ENCODE data around the gene ITIH5. TPM values are rescaled to one million over a fixed set of nuclear protein-coding genes. Genes with fewer than 3 reads are reported as not detected.

ITIH5 gene
- total and polyA plus RNA-seq, 2 of the 13 experiments (the other 11 are each of a cell fraction or from before 2014, with no cell fraction given), result 4.7 to 8.9 TPM

DNA sequence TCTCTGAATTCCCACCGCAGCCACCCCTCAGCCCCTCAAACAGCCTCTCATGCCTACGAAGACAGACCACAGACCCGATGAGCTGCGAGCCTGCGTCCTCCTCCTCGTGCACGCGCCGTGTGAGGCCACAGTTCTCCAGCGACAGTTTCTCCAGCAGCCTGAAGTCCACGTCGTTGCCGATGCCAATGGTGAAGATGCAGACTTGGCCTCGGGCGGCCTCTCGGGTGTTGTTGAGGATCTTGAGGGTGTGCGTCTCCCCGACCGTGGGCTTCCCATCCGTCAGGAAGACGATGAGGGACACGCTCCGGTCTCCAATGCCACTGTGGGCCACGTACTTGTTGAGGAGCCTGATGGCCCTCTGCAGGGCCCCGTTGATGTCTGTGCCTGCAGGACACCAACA is 87.1 kb downstream of the ITIH5 start:
- ChIA-PET CTCF (ENCODE audit: low intra/inter-chr PET ratio, low total read pairs) (no interaction called here), POLR2A (no interaction called here)
- WGBS (ENCODE audit: low lambda C conversion rate), result 92% methylated on average over 25 of the region's 25 CpGs
- H4K20me1 ChIP-seq (ENCODE audit: insufficient read depth, low read length), result no peaks in the 10 kb centered on the region
- DNase-seq (ENCODE audit: low spot score), result no peak
- in situ Hi-C loops (cut with HindIII; ENCODE audit: extremely low pct_ligation_motif_present, low pct_unique_long_range_greater_than_20kb) (no loop called here), intact Hi-C loops (cut with micrococcal nuclease; ENCODE audit: unreplicated experiment) (no loop called here)
- no peak for ATAC-seq
- no peak overlapping the region for H3K9ac ChIP-seq (ENCODE audit: insufficient read depth, low read depth, low read length)
- FAIRE-seq, result no peak
- H3K4me3 ChIP-seq (replicated peaks in 1 of 3; ENCODE audit: insufficient read depth in 1 of 3, low read depth in 2 of 3, low read length in 3 of 3), result no peak overlapping the region
- H3K4me2 ChIP-seq (ENCODE audit: low read depth, low read length), result no peak overlapping the region
- no peaks in the 10 kb centered on the region for H3K27me3 ChIP-seq (ENCODE audit: control insufficient read depth in 1 of 2, insufficient read depth in 2 of 2, low read length in 2 of 2)
- no peaks in the 10 kb centered on the region for H3K9me3 ChIP-seq (ENCODE audit: low read length)
- no peaks in the 10 kb centered on the region for H3K36me3 ChIP-seq (replicated peaks in 1 of 2; ENCODE audit: control insufficient read depth in 1 of 2, insufficient read depth in 2 of 2, low read length in 2 of 2)
- no peak overlapping the region for H3K27ac ChIP-seq (ENCODE audit: extremely low read length, insufficient read depth, low read length)
- H2AFZ ChIP-seq (ENCODE audit: low read length), result no peak overlapping the region
- no peaks in the 10 kb centered on the region for H3K79me2 ChIP-seq (ENCODE audit: insufficient read depth, low read length)
- H3K4me1 ChIP-seq (ENCODE audit: insufficient read depth, low read length), result no peaks in the 10 kb centered on the region
- no TSS peak for BruUV-seq (replicated peaks)
- TF ChIP-seq ATM (IDR thresholded peaks at IDR 0.05; ENCODE audit: borderline replicate concordance), result no peak
- TF ChIP-seq ZNF788 (CRISPR knock-in tag; IDR thresholded peaks at IDR 0.05; ENCODE audit: borderline replicate concordance), result no peak
- TF ChIP-seq GPN1 (CRISPR knock-in tag; IDR thresholded peaks at IDR 0.05; ENCODE audit: borderline replicate concordance), result no peak
- TF ChIP-seq, protein P1, sequence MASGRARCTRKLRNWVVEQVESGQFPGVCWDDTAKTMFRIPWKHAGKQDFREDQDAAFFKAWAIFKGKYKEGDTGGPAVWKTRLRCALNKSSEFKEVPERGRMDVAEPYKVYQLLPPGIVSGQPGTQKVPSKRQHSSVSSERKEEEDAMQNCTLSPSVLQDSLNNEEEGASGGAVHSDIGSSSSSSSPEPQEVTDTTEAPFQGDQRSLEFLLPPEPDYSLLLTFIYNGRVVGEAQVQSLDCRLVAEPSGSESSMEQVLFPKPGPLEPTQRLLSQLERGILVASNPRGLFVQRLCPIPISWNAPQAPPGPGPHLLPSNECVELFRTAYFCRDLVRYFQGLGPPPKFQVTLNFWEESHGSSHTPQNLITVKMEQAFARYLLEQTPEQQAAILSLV (CRISPR knock-in tag; IDR thresholded peaks at IDR 0.05; ENCODE audit: borderline replicate concordance), result no peak
- TF ChIP-seq ELF1 (CRISPR knock-in tag; IDR thresholded peaks at IDR 0.05), result no peak
- TF ChIP-seq ZNF367 (CRISPR knock-in tag; IDR thresholded peaks at IDR 0.05; ENCODE audit: borderline replicate concordance), result no peak
- no peak for TF ChIP-seq EED (CRISPR knock-in tag; IDR thresholded peaks at IDR 0.05)
- no peak for TF ChIP-seq KMT2B (CRISPR knock-in tag; IDR thresholded peaks at IDR 0.05)
- no peak for TF ChIP-seq SNAPC5 (CRISPR knock-in tag; IDR thresholded peaks at IDR 0.05; ENCODE audit: borderline replicate concordance)
- TF ChIP-seq, protein P2, sequence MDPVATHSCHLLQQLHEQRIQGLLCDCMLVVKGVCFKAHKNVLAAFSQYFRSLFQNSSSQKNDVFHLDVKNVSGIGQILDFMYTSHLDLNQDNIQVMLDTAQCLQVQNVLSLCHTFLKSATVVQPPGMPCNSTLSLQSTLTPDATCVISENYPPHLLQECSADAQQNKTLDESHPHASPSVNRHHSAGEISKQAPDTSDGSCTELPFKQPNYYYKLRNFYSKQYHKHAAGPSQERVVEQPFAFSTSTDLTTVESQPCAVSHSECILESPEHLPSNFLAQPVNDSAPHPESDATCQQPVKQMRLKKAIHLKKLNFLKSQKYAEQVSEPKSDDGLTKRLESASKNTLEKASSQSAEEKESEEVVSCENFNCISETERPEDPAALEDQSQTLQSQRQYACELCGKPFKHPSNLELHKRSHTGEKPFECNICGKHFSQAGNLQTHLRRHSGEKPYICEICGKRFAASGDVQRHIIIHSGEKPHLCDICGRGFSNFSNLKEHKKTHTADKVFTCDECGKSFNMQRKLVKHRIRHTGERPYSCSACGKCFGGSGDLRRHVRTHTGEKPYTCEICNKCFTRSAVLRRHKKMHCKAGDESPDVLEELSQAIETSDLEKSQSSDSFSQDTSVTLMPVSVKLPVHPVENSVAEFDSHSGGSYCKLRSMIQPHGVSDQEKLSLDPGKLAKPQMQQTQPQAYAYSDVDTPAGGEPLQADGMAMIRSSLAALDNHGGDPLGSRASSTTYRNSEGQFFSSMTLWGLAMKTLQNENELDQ (CRISPR knock-in tag; IDR thresholded peaks at IDR 0.05; ENCODE audit: borderline replicate concordance), result no peak
- TF ChIP-seq ARHGAP35 (CRISPR knock-in tag; IDR thresholded peaks at IDR 0.05; ENCODE audit: borderline replicate concordance), result no peak
- no peak for TF ChIP-seq PAF1 (CRISPR knock-in tag; IDR thresholded peaks at IDR 0.05)
- no peak for TF ChIP-seq PATZ1 (CRISPR knock-in tag; IDR thresholded peaks at IDR 0.05)
- TF ChIP-seq ZNF292 (CRISPR knock-in tag; IDR thresholded peaks at IDR 0.05; ENCODE audit: borderline replicate concordance, low read depth), result no peak
- no peak for TF ChIP-seq ZNF737 (CRISPR knock-in tag; IDR thresholded peaks at IDR 0.05; ENCODE audit: borderline replicate concordance)
- no peak for TF ChIP-seq RBM39 (IDR thresholded peaks at IDR 0.05; ENCODE audit: low read depth, low read length, poor library complexity, severe bottlenecking)
- TF ChIP-seq, protein P3, sequence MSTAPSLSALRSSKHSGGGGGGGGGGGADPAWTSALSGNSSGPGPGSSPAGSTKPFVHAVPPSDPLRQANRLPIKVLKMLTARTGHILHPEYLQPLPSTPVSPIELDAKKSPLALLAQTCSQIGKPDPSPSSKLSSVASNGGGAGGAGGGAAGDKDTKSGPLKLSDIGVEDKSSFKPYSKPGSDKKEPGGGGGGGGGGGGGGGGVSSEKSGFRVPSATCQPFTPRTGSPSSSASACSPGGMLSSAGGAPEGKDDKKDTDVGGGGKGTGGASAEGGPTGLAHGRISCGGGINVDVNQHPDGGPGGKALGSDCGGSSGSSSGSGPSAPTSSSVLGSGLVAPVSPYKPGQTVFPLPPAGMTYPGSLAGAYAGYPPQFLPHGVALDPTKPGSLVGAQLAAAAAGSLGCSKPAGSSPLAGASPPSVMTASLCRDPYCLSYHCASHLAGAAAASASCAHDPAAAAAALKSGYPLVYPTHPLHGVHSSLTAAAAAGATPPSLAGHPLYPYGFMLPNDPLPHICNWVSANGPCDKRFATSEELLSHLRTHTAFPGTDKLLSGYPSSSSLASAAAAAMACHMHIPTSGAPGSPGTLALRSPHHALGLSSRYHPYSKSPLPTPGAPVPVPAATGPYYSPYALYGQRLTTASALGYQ (CRISPR knock-in tag; IDR thresholded peaks at IDR 0.05), result no peak
